Coronary artery (tissue), 2 donors: ENCODE measurements around the gene RRAS2.

Source experiments
- DNase-seq: peaks from one replicate; pipeline ENCODE4 v3.0.0-alpha.2; 2017; ENCODE audit warnings: low spot score
- H3K27ac ChIP-seq, 2 donors: fragments of 200-600 bp; sonication (generic); one replicate each; pipeline ENCODE4 v1.5.1; 2016 to 2019
- H3K4me3 ChIP-seq: fragments of 200-600 bp; sonication (generic); 2 replicates; pipeline ENCODE4 v1.5.1; 2016; ENCODE audit warnings: mild to moderate bottlenecking, moderate library complexity
- TF ChIP-seq, protein P1 (sequence below): fragments of 200-600 bp; sonication (generic); IDR thresholded peaks from one replicate; pipeline ENCODE4 v1.5.1; 2019; ENCODE audit warnings: antibody characterized with exemption

The RRAS2 gene

DNA sequence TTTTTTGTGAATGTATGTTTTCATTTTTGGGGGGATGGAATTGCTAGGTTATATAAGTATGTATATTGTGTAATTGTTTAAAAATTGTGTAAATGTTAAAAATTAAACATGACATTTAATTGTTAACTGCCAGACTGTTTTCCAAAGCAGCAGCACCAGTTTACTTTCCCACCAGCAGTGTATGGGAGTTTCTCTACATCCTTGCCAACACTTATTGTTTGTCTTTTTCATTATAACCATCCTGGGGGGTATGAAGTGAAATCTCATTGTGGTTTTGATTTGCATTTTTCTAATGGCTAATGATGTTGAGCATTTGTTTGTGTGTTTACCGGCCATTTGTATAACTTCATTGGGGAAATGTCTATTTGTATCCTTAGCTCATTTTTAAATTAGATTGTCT is 31.7 kb upstream of the RRAS2 start:
- Histone ChIP-seq H3K4me3 (no peak overlapping the region), H3K27ac (no peak overlapping the region)
- TF ChIP-seq, protein P1, sequence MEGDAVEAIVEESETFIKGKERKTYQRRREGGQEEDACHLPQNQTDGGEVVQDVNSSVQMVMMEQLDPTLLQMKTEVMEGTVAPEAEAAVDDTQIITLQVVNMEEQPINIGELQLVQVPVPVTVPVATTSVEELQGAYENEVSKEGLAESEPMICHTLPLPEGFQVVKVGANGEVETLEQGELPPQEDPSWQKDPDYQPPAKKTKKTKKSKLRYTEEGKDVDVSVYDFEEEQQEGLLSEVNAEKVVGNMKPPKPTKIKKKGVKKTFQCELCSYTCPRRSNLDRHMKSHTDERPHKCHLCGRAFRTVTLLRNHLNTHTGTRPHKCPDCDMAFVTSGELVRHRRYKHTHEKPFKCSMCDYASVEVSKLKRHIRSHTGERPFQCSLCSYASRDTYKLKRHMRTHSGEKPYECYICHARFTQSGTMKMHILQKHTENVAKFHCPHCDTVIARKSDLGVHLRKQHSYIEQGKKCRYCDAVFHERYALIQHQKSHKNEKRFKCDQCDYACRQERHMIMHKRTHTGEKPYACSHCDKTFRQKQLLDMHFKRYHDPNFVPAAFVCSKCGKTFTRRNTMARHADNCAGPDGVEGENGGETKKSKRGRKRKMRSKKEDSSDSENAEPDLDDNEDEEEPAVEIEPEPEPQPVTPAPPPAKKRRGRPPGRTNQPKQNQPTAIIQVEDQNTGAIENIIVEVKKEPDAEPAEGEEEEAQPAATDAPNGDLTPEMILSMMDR, result no peak
- no peak for DNase-seq

DNA sequence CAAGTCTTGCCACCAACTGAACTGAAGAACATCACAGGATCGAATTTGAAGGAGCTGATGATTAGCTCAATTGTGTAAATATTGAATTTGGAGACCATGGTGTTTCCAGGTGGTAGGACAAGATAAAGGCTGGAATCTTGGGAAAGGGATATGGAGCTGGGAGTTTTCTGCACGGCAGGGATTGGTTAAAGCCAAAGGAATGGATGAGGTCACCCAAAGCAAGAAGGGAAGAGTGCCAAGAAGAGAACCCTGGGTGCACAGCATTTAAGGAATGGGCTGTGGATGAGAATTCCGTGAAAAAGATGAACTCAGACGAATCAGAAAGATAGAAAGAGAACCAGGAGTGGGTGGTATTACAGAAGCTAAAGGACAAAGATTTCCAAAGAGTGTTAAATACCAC is 29.4 kb upstream of the RRAS2 start:
- TF ChIP-seq, protein P1, result no peak
- Histone ChIP-seq H3K4me3 (no peak overlapping the region), H3K27ac (no peak overlapping the region)
- DNase-seq, result no peak

DNA sequence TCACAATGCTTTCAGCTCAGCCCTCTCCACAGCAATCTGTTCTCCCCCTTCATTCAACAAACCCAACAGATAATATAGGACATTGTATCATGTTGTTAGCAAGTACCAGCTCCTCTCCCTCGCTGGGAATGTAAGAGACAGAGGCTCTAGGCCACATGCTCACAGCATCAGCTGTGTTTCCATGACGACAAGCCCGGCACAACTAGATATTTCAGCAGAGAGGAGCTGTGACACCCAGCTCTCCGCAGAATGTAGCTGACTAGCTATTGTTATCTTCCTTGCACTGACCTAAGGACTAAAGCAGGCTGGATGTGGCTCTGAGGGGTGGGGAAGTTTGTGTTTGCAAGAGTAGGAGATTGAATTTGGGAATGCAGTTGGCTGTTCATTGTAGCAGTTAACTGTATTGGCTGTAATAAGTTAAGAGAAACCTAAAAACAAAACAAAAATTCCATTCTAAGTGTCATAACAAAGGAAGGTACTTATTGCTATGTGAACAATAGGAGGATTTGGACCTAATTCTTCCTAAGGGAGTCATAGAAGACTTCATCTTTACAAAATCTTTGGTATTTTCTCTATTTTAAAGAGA is 28.0 kb upstream of the RRAS2 start:
- no peak for DNase-seq
- Histone ChIP-seq H3K4me3 (no peak overlapping the region), H3K27ac (no peak overlapping the region)
- TF ChIP-seq, protein P1, result no peak

DNA sequence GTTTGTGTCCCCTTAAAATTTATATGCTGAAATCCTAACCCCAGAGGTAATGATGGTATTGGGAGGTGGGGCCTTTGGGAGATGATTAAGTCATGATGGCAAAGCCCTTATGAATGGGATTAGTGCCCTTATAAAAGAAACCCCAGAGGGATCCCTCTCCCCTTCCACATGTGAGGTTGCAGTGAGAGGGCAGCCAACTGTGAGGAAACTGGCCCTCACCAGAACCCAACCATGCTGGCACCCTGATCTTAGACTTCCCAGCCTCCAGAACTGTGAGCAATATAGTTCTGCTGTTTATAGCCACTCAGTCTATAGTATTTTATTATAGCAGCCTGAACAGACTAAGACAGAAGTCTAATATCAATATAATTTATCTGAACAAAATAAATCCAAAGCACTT is 27.1 kb upstream of the RRAS2 start:
- TF ChIP-seq, protein P1, result no peak
- Histone ChIP-seq H3K27ac (no peak overlapping the region), H3K4me3 (no peak overlapping the region)
- DNase-seq, result no peak

DNA sequence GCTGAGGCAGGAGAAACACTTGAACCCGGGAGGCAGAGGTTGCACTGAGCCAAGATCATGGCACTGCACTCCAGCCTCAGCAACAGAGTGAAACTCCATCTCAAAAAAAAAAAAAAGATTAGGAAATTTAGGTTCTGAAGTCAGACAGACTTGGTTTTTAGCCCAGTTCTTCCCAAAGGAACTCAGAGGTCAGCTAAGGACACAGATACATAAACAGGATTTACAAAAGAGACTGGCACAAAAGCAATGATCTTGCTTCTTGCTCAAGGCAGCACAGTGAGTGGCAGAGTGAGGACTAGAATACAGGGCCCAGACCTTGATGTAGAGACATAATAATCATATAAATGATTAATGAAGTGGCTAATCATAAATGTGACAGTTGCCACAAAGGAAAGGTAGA is 25.4 kb upstream of the RRAS2 start:
- no peak overlapping the region for H3K4me3 ChIP-seq
- H3K27ac ChIP-seq, result no peak overlapping the region
- TF ChIP-seq, protein P1, result no peak
- no peak for DNase-seq

DNA sequence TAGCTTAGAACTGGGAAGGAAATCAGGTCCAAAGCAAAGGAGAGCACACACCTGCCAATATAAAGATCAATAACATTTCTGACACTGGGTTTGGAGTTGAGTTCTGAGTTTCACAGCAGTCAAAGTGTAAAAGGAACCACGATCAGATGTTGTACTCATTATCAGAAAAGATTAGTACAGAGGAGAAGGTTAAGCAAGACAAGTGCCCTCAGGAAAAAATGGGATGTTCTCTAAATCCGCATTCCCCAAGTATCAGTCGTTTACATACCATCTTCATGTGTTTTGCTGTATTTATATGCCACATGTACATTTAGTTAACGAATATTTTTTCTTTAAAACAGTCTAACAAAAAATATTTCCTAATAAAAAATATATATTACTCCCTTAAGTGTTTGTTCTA is 23.0 kb upstream of the RRAS2 start:
- DNase-seq, result no peak
- TF ChIP-seq, protein P1, result no peak
- Histone ChIP-seq H3K27ac (no peak overlapping the region), H3K4me3 (no peak overlapping the region)

DNA sequence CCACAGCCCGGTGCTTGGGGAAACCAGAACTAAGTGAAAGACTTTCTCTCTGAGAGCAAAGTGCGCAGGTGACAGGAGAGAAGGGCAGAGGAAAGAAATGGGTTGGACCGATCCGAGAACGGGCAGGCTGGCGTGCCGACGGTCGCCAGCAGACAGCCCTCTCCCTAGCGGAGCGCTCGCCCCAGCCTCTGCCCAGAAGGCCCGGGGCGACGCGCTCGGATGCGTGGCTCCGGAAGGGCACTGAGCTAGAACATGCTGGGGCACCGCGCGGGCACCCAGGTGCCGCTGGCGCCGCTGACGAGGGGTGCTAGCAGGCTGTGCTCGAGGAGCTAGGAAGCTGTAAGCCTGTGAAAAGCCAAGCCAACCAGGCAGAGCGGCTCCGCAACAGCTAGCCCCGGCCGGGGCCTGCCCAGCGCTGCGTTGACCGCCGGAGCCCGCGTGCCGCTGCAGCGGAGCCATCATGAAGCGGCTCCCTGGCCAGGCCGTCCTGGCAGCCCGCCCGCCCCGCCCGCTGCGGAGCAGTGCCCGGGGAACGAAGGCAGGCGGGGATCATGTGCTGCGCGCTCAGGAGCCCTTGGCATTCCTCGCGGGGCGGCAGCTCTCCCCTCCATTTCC is 22.1 kb upstream of the RRAS2 start:
- H3K4me3 ChIP-seq, result peak overlapping the region; percentile 71
- H3K27ac ChIP-seq, result peak overlapping the region; percentile 68 to 78
- DNase-seq, result peak; percentile 83
- TF ChIP-seq, protein P1, result no peak
